Measurements from ENCODE around the gene CARS2.

CARS2 gene

DNA sequence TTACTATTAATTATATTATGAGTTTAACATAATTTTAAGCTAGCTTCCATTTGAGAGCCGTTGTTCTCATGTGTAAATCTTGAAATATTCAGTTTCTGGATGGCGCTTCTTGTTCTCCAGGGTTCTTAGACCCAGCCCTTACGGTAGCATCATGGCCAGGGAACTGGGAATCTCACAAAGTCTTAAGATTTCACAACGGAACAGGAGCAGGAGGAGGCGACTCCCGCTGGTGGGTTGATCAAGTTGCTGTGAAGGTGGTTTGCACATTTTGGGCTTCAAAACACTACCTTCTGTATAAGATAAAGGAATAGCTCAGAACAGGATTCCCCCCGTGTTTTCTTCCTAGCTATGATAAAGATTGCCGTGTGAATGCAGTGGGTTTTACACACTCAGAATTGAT, 87.7 kb downstream of the CARS2 start:
- TF ChIP-seq ZBTB7A (IDR thresholded peaks at IDR 0.05; ENCODE audit: low read depth) (no peak), NFIC (IDR thresholded peaks at IDR 0.05) (no peak), TAF1 (IDR thresholded peaks at IDR 0.05; ENCODE audit: low read depth) (no peak), CREB1 (IDR thresholded peaks at IDR 0.05; ENCODE audit: low read depth) (no peak), EP300 (IDR thresholded peaks at IDR 0.05; ENCODE audit: borderline replicate concordance) (no peak), CEBPB (IDR thresholded peaks at IDR 0.05) (no peak), TEAD4 (IDR thresholded peaks at IDR 0.05) (no peak), TCF12 (IDR thresholded peaks at IDR 0.05; ENCODE audit: low read depth) (no peak), FOXM1 (IDR thresholded peaks at IDR 0.05; ENCODE audit: borderline replicate concordance, low read depth) (no peak), EGR1 (IDR thresholded peaks at IDR 0.05) (no peak), YY1 (IDR thresholded peaks at IDR 0.05; ENCODE audit: low read depth) (no peak), RAD21 (IDR thresholded peaks at IDR 0.05; ENCODE audit: low read depth) (no peak)
- TF ChIP-seq, protein P1, sequence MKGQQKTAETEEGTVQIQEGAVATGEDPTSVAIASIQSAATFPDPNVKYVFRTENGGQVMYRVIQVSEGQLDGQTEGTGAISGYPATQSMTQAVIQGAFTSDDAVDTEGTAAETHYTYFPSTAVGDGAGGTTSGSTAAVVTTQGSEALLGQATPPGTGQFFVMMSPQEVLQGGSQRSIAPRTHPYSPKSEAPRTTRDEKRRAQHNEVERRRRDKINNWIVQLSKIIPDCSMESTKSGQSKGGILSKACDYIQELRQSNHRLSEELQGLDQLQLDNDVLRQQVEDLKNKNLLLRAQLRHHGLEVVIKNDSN (IDR thresholded peaks at IDR 0.05), result no peak
- TF ChIP-seq, protein P2, sequence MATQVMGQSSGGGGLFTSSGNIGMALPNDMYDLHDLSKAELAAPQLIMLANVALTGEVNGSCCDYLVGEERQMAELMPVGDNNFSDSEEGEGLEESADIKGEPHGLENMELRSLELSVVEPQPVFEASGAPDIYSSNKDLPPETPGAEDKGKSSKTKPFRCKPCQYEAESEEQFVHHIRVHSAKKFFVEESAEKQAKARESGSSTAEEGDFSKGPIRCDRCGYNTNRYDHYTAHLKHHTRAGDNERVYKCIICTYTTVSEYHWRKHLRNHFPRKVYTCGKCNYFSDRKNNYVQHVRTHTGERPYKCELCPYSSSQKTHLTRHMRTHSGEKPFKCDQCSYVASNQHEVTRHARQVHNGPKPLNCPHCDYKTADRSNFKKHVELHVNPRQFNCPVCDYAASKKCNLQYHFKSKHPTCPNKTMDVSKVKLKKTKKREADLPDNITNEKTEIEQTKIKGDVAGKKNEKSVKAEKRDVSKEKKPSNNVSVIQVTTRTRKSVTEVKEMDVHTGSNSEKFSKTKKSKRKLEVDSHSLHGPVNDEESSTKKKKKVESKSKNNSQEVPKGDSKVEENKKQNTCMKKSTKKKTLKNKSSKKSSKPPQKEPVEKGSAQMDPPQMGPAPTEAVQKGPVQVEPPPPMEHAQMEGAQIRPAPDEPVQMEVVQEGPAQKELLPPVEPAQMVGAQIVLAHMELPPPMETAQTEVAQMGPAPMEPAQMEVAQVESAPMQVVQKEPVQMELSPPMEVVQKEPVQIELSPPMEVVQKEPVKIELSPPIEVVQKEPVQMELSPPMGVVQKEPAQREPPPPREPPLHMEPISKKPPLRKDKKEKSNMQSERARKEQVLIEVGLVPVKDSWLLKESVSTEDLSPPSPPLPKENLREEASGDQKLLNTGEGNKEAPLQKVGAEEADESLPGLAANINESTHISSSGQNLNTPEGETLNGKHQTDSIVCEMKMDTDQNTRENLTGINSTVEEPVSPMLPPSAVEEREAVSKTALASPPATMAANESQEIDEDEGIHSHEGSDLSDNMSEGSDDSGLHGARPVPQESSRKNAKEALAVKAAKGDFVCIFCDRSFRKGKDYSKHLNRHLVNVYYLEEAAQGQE (IDR thresholded peaks at IDR 0.05; ENCODE audit: low read depth), result no peak
- TF ChIP-seq, protein P3, sequence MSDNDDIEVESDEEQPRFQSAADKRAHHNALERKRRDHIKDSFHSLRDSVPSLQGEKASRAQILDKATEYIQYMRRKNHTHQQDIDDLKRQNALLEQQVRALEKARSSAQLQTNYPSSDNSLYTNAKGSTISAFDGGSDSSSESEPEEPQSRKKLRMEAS (IDR thresholded peaks at IDR 0.05), result no peak

DNA sequence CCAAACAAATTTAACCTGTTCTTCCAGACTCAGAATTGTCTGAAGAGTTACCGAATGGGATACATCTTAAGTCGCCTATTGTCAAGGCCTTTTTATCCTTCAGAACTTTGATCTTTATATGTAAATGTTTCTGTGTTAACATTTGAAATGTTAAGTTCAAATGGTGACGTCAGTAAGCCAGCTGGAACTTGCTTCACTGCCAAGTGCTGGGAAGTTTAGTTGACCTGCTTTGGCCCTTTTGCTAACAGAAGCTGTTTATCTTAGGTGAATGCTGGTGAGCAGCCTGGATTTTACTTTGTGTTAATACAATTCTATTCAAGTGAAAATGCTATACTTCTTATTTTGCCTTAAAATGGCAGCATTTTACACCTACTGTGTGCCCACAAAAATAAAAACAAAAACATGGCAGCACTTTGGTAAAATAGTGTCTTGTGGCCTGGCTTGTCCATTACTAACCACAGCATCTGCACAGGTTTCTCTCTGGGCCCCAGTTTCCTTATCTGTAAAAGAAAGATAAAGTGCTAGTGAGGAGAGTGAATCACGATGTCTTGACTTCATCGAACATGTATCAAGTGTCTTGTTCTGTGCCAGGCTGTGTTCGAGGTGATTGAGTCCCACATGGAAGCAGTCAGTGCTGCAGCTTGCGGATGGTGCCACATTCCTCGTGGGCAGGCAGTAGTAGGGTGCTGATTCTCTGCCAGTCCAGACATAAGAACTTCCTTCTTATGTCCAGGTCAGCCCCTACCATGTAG, 88.4 kb downstream of the CARS2 start:
- TF ChIP-seq, protein P2 (IDR thresholded peaks at IDR 0.05; ENCODE audit: low read depth), result no peak
- no peak for TF ChIP-seq CREB1 (IDR thresholded peaks at IDR 0.05; ENCODE audit: low read depth)
- TF ChIP-seq CEBPB (IDR thresholded peaks at IDR 0.05), result no peak
- TF ChIP-seq ZBTB7A (IDR thresholded peaks at IDR 0.05; ENCODE audit: low read depth), result no peak
- TF ChIP-seq EGR1 (IDR thresholded peaks at IDR 0.05), result no peak
- TF ChIP-seq NFIC (IDR thresholded peaks at IDR 0.05), result no peak
- TF ChIP-seq, protein P1 (IDR thresholded peaks at IDR 0.05), result no peak
- no peak for TF ChIP-seq YY1 (IDR thresholded peaks at IDR 0.05; ENCODE audit: low read depth)
- TF ChIP-seq TCF12 (IDR thresholded peaks at IDR 0.05; ENCODE audit: low read depth), result no peak
- no peak for TF ChIP-seq TAF1 (IDR thresholded peaks at IDR 0.05; ENCODE audit: low read depth)
- TF ChIP-seq, protein P3 (IDR thresholded peaks at IDR 0.05), result no peak
- TF ChIP-seq FOXM1 (IDR thresholded peaks at IDR 0.05; ENCODE audit: borderline replicate concordance, low read depth), result no peak
- TF ChIP-seq RAD21 (IDR thresholded peaks at IDR 0.05; ENCODE audit: low read depth), result no peak
- no peak for TF ChIP-seq EP300 (IDR thresholded peaks at IDR 0.05; ENCODE audit: borderline replicate concordance)
- TF ChIP-seq TEAD4 (IDR thresholded peaks at IDR 0.05), result no peak

DNA sequence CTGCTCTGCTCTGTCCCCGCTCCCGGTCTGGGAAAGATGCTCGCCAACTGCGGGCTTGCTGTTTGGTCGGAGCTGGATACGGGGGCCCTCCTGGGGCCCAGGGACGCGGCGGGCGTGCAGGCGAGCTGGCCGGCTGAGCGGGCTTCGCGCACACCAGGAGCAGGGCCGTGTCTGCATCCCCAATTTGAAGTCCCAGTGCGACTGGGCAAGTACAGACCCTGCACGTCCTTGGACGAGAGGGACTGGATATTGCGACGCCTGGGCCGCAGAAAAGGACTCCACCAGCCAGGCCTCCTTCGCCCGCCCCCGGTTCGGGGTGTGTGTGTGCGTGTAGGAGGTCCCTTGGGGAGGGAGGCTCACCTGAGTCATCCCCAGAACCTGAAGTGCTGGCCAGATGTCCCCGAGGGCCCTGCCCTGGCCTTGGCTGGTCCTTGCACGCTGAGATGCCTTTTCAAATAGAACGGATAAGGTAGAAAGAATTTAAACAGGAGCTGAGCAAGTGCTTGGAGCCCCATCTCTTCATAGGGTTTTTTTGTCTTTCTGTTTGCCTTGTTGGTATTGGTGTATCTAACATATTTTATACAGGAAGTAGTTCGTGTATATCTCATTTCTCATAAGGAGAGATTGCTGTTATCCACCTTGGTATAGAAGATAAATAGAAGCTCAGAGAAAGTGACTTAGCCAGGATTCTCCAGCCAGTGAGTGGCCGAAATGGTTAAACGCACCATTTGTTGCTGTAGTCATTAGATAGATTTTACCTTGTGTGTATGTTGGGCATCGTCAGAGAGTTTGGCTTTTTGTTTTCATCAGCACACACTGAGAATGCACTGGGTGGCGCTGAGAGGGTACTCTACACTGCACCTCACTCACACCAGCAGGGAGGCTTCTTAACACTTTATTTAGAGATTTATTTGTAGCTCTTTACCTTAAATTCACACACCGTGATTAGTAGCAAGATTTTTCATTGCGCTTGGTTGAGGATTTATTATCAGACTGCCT, 89.5 kb downstream of the CARS2 start:
- no peak for TF ChIP-seq CREB1 (IDR thresholded peaks at IDR 0.05; ENCODE audit: low read depth)
- TF ChIP-seq, protein P3 (IDR thresholded peaks at IDR 0.05), result 0 out of 2 replicates have a peak, but pooled peaks have one; percentile 16
- TF ChIP-seq TEAD4 (IDR thresholded peaks at IDR 0.05), result no peak
- TF ChIP-seq YY1 (IDR thresholded peaks at IDR 0.05; ENCODE audit: low read depth), result 0 out of 2 replicates have a peak, but pooled peaks have one; percentile 2

DNA sequence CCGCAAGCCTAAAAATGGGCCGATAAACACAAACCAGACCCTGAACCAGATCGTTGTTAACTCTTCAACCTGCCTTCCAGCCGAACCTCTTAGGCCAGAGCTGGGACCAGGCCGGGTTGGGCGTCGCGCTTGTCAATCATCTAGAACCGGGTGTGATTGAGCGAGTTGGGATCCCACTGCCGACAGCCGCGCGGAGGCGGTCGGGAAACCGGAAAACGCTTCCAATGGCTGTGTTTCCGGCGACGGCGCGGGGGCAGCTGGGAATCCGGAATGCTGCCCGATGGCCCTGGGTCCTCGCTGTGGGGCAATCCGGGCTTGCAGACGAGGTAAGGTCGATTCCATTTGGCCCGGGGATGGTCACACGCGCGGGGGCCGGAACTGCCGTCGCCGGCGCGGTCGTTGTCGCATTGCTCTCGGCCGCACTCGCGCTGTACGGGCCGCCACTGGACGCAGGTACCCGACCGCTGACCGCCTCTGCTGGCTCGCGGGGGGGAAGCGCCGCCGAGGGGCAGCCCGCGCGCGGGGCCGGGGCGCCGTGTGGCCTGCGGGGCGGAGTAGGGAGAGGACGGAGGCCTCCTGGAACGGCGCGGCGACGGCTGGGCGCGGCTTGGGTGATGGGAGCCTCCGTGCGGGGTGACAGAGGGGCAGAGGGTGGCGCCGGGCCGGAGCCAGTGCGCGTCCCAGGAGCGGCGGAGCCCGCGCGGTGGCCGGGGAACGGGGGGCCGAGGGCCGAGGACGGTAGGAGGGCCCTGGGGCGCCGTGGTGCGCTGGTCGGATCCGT, 90.4 kb downstream of the CARS2 start, which contains the start of gene NAXD:
TSS of gene NAXD (plus strand) at position 224 of the 781 bp plus-strand sequence. CDS start at position 281, 57 bp downstream.
- TF ChIP-seq CREB1 (IDR thresholded peaks at IDR 0.05; ENCODE audit: low read depth) (0 out of 2 replicates have a peak, but pooled peaks have one; percentile 50), ZBTB7A (IDR thresholded peaks at IDR 0.05; ENCODE audit: low read depth) (peak; percentile 5; the same call in 1 of the 2 replicates), TEAD4 (IDR thresholded peaks at IDR 0.05) (peak; percentile 64), CEBPB (IDR thresholded peaks at IDR 0.05) (no peak), TAF1 (IDR thresholded peaks at IDR 0.05; ENCODE audit: low read depth) (peak; percentile 87), YY1 (IDR thresholded peaks at IDR 0.05; ENCODE audit: low read depth) (peak; percentile 87), RAD21 (IDR thresholded peaks at IDR 0.05; ENCODE audit: low read depth) (no peak; the same call in 1 of the 2 replicates), NFIC (IDR thresholded peaks at IDR 0.05) (peak; percentile 42; the same call in 1 of the 2 replicates), TCF12 (IDR thresholded peaks at IDR 0.05; ENCODE audit: low read depth) (peak; percentile 61; the same call in 1 of the 2 replicates), EGR1 (IDR thresholded peaks at IDR 0.05) (no peak), EP300 (IDR thresholded peaks at IDR 0.05; ENCODE audit: borderline replicate concordance) (no peak; the same call in 1 of the 2 replicates)
- TF ChIP-seq, protein P3 (IDR thresholded peaks at IDR 0.05), result peak; percentile 77
- TF ChIP-seq, protein P2 (IDR thresholded peaks at IDR 0.05; ENCODE audit: low read depth), result no peak
- TF ChIP-seq, protein P1 (IDR thresholded peaks at IDR 0.05), result no peak

Data from Ishikawa (cell line).